AG09309 (cell line): Measurements from ENCODE around the gene SLC7A9.

Experiments used
- DNase-seq: peaks from one replicate; pipeline ENCODE4 v3.0.0-alpha.2; 2010; ENCODE audit warnings: low read depth
- H3K4me3 ChIP-seq: 2 replicates; pipeline ENCODE4 v1.5.1; 2011; ENCODE audit warnings: mild to moderate bottlenecking, low read depth, low read length, moderate library complexity; ENCODE audit not compliant: control insufficient read depth
- TF ChIP-seq, protein P1 (sequence below): IDR thresholded peaks from 2 replicates; pipeline ENCODE4 v1.5.1; 2011; ENCODE audit warnings: mild to moderate bottlenecking, low read depth, low read length, inconsistent platforms; ENCODE audit not compliant: insufficient read depth, control insufficient read depth; ENCODE audit errors: missing control alignments

SLC7A9 gene

DNA sequence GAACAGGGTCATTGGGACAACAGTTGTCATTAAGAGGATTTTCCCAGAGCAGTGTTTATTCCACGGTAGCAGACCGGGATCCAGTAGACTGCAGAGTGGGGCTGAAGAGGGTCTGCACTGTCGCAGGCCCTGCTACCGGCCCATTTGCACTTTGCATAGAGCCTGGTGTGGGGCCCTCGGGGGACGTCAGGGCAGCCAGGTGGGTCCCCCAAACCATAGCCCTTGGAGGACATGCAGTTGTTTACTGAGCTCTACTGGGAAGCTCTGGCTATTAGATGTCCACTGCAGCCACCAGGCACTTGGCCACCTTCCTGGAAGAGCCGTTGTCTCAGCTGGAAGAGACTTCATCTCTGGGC, 45.8 kb downstream of the SLC7A9 start:
- DNase-seq: no peak
- TF ChIP-seq, protein P1, sequence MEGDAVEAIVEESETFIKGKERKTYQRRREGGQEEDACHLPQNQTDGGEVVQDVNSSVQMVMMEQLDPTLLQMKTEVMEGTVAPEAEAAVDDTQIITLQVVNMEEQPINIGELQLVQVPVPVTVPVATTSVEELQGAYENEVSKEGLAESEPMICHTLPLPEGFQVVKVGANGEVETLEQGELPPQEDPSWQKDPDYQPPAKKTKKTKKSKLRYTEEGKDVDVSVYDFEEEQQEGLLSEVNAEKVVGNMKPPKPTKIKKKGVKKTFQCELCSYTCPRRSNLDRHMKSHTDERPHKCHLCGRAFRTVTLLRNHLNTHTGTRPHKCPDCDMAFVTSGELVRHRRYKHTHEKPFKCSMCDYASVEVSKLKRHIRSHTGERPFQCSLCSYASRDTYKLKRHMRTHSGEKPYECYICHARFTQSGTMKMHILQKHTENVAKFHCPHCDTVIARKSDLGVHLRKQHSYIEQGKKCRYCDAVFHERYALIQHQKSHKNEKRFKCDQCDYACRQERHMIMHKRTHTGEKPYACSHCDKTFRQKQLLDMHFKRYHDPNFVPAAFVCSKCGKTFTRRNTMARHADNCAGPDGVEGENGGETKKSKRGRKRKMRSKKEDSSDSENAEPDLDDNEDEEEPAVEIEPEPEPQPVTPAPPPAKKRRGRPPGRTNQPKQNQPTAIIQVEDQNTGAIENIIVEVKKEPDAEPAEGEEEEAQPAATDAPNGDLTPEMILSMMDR: no peak
- H3K4me3 ChIP-seq: no peak overlapping the region

DNA sequence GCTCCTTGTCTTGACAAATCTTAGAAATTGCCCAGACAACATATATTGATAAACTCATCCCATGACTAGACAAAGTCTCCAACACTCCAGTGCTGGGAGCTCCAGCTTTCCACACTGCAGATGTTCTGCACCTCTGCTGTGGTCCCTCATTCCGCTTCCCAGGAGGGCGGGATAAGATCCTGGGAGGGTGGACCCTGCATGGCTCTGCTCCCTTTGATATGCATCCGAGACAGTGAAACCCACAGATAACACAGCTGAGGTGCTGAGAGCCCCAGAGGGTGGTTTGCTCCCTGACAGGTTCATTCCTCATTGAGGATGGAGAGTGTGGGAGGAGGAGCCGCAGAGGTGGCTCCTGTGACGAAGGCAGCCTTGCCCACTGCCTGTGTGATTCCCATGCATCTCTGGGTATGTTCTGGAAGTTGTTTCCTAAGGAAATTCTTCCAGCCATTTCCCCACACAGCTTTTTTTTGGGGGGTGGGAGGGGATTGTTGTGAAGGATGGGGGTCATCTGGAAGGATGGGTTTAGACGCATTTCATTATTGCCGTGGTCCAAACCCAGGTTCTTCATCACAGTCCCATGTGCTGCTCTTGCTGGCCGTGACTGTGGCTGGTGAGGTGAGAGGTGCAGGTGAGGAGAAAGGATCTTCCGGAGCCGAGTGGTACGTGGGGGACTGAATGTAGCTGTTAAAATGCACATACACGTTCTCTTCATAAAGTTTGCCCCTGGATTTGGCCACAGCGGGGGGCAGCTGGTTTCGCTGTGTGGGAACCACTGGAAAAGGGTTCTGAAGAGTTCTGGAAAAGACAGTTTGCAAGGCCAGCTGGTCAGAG, 46.4 kb downstream of the SLC7A9 start:
- TF ChIP-seq, protein P1: no peak
- no peak for DNase-seq

DNA sequence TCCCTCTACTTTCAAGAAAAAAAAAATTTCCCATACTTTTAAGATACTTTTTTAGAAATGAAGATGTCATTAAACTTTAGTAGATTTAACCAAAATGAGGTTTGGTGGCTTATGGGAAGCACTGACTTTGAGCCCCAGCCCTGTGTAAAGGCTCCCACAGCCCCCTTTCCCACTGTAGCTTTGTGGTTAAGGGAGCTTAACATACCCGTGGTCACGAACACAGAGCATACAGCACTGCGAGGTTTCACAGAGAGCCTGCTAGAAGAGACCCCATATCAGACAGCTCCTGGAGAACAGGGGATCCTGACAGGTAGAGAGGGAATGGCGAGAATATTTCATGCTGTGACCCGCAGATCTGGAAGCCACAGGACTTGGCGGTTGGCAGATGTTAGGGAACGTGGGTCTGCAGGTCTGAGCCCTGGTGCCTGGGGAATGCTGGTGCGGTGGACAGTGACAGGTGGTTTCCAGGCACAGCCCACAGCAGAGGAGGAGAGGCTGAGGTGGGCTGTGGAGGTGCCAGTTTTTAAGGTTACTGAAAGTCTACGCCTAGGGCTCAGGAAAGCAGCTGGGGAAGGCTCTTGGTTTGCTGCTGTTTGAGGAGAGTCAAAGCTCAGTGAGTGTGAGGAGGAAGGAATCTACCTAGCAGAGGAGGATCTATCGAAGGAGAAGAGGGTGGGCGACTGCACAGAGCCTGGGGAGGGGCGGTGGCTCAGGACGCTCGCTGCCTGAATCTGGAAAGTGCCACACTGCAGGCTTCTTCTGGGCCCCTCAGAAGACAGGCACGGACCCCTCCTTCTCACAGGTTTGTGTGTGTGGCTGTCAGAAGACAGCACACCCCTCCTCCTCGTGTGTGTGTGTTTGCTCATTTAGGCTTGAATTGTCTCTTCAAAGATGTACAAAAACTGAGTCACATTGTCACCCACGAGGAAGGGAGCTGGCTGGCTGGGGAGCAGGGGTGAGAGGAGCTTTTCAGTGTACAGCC, 49.9 kb downstream of the SLC7A9 start:
- DNase-seq: no peak
- TF ChIP-seq, protein P1: no peak
- no peak overlapping the region for H3K4me3 ChIP-seq

More for the DNA sequence above, 46.4 kb downstream of the SLC7A9 start:
- H3K4me3 ChIP-seq: no peak overlapping the region

DNA sequence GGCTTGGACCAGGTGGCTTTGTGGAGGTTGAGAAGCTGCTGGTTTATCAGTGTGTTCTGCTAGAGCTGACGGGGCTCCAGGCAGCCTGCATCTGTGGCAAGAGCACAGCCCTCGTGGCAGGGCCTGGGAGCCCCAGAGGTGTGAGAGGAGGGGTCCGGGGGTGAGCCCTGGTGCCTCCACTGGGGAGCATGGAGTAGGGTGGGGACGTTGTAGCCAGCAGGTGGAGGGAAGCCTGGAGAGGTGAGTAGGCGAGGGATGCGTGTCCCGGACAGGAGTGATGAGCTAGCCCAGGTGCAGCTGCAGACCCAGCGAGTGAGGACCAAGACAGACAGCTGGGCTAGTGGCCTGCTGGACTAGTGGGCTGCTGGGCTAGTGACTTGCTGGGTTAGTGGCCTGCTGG, 51.0 kb downstream of the SLC7A9 start:
- no peak for DNase-seq
- TF ChIP-seq, protein P1: no peak
- H3K4me3 ChIP-seq: no peak overlapping the region

DNA sequence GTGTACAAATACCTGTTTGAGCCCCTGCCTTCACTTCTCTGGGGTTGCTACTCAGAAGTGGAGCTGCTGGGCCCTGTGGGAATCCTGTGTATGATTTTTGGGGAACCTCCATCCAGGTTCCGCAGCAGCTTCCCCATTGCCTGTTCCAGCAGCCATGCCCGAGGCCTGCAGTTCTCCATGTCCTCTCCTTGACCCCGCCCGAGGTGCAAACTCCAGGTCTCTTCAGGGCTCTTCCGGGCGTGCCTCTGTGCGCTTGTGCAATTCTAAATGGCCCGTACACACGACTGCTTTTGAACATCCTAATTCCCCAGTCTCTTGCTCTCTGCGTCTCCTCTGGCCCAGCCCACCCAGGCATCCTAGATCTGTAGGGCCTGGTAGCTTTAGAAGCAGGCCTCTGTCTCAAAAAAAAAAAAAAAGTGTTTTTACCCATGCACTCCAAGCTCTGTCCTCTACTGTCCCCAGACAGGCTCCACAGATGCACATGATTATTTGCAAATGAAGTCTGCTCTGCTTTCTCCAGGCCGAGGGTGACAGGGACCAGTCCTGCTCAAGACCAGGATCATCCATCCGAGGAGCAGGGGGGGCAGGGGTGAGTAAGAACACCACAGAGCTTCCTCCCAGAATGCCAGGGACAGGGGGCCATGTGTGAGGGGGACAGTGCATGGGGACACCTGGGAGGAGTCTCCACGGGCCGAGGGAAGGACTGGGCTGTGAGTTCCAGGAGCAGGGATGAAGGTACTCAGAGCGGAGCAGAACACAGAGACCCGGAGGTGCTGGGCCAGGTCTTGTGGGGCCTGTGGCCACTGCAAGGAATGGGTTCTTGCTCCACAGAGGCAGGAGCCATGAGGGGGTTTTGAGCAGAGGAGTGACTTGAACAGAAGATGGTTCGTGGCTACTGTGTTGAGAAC, 51.7 kb downstream of the SLC7A9 start:
- DNase-seq: no peak
- TF ChIP-seq, protein P1: no peak
- no peak overlapping the region for H3K4me3 ChIP-seq
